Heart left ventricle (tissue), 16 donors: ENCODE data around the gene WDR37. TPM values are rescaled to one million over a fixed set of nuclear protein-coding genes. Genes with fewer than 3 reads are reported as not detected.
"Not testable (repeated sequence)": the region's sequence is repeated elsewhere in the genome, so short reads cannot be mapped to it uniquely, and the experiment has no call there.

Experiments used
- ATAC-seq, 4 donors: fragments of 200-7000 bp; cut with Tn5 transposase; one replicate each; pipeline ENCODE4 v1.9.1; 2020 to 2022; ENCODE audit warnings: moderate library complexity in 4 of 4, mild to moderate bottlenecking in 3 of 4, moderate number of reproducible peaks in 1 of 4
- DNase-seq, 5 donors: peaks; one replicate each; pipeline ENCODE4 v3.0.0-alpha.2; 2020
- H3K27ac ChIP-seq, 12 donors: fragments of 200-600 bp; sonication (generic) in 4 of 12; one replicate each; pipeline versions ENCODE4 v1.5.0 to v1.8.0; 2016 to 2022; ENCODE audit warnings: mild to moderate bottlenecking in 2 of 12
- H3K27me3 ChIP-seq, 9 donors: fragments of 200-600 bp; sonication (generic) in 2 of 9; one replicate each; pipeline versions ENCODE4 v1.5.1 to v1.8.0; 2016 to 2022; ENCODE audit warnings: mild to moderate bottlenecking in 3 of 9
- H3K36me3 ChIP-seq, 9 donors: fragments of 200-600 bp; sonication (generic) in 2 of 9; one replicate each; pipeline versions ENCODE4 v1.5.0 to v1.8.0; 2018 to 2022; ENCODE audit warnings: mild to moderate bottlenecking in 2 of 9
- H3K4me1 ChIP-seq, 12 donors: fragments of 200-600 bp; sonication (generic) in 4 of 12; one replicate each; pipeline versions ENCODE4 v1.5.0 to v1.8.0; 2016 to 2022; ENCODE audit warnings: mild to moderate bottlenecking in 3 of 12
- H3K4me3 ChIP-seq, 12 donors: fragments of 200-600 bp; sonication (generic) in 4 of 12; one replicate each; pipeline versions ENCODE4 v1.5.0 to v1.8.0; 2017 to 2022; ENCODE audit warnings: mild to moderate bottlenecking in 9 of 12, moderate library complexity in 4 of 12
- H3K9me3 ChIP-seq, 12 donors: fragments of 200-600 bp; sonication (generic) in 4 of 12; one replicate each; pipeline versions ENCODE4 v1.5.0 to v1.8.0; 2016 to 2022; ENCODE audit warnings: mild to moderate bottlenecking in 1 of 12
- CTCF ChIP-seq, 12 donors: fragments of 200-600 bp; sonication (generic) in 4 of 12; IDR thresholded peaks; one replicate each; pipeline versions ENCODE4 v1.5.0 to v1.8.0; 2018 to 2022; ENCODE audit warnings: antibody characterized with exemption in 12 of 12, mild to moderate bottlenecking in 5 of 12
- POLR2A ChIP-seq, 2 donors: fragments of 450-650 bp; IDR thresholded peaks; one replicate each; pipeline ENCODE4 v1.6.1; 2017; ENCODE audit warnings: antibody characterized with exemption in 2 of 2, mild to moderate bottlenecking in 2 of 2, moderate library complexity in 2 of 2
- WGBS, 4 donors: extraction: QIAGEN DNeasy Blood & Tissue Kit in 2 of 4; methylation state at CpG; one replicate each; pipeline versions ENCODE4 v1.1.5 to v1.1.7; 2013 to 2018; 5-methylcytosine and 5-hydroxymethylcytosine counted together
- intact Hi-C, 10 donors: fragments of 100-400 bp; cut with DNase I; formaldehyde crosslinking; loops; one replicate each; pipeline versions ENCODE4 v1.11.1 to v1.14.2; 2022
- long read RNA-seq, 3 donors: library from polyadenylated mRNA; unstranded; transcript quantifications; one replicate each; pipeline ENCODE4 v2.0.0, GENCODE V29; 2020 to 2021
- polyA plus RNA-seq, 2 donors: library from polyadenylated mRNA; stranded (reverse); fragments of 200-250 nt; gene quantifications; one replicate each; pipeline ENCODE4 v1.2.3, GENCODE V29; 2013
- total RNA-seq, 9 donors: library from RNA; depleted of rRNA in 2 of 9; stranded (reverse); fragments of >200 nt in 2 of 9; fragmentation: NEBNext Ultra II Directional in 3 of 9; extraction: Animal tissue kit (Norgen Biotek cat#: 25700) in 3 of 9; gene quantifications; one replicate each; pipeline versions ENCODE4 v1.1.0 to v1.2.4, GENCODE V29; 2016 to 2023
- donor health status: ischemic (EF 13 %, LVEDD 7.1; RV severe dilation, severe dysfunction).
- donor health status: healthy with polysubstance abuse.
- donor health status: DM: no; HTN: yes; CAD: no.
- donor health status: DM: no; HTN: no; CAD: no.
- donor health status: ischemic (EF 25% LVEDD 6.9; RV normal size, moderate dysfunction).
- donor health status: ischemic (EF 25% LVEDD 5.7; RV mildly dilated, moderate dysfunction).
- donor health status: healthy.
- donor health status: DM: yes; HTN: yes; CAD: no.
- donor health status: ischemic (EF 35%, LVEDD 5.7; RV mildly dilated, moderate dysfunction).
- donor health status: nonischemic (EF 11% LVEDD 7.7; RV severe dilation, severe dysfunction).
- donor health status: DM: yes; HTN: yes; CAD: no.
- donor health status: PGD.
- donor health status: ischemic (EF 29% LVEDD 5.4; RV normal size, mild dysfunction).
- donor health status: nonischemic (EF 23%, LVEDD 6.1; RV moderate dilation, normal function).

The WDR37 gene
- 10 to 100 TPM; 22.6 to 43.3 (median 30.7) TPM for total RNA-seq
- 10 to 100 TPM in 1 of 2 donors, 1 to 10 TPM in 1; 8.4 to 16.0 TPM for polyA plus RNA-seq
- long read RNA-seq, donor 1, full-length matches to known transcripts, result 3 of 45 reads
- long read RNA-seq, donor 1, partial matches to known transcripts, result 26 of 45 reads
- long read RNA-seq, donor 1, other reads (novel, unspliced or antisense), result 16 of 45 reads
- long read RNA-seq, donor 2, full-length matches to known transcripts, result 9 of 49 reads
- long read RNA-seq, donor 2, partial matches to known transcripts, result 7 of 49 reads
- long read RNA-seq, donor 2, other reads (novel, unspliced or antisense), result 33 of 49 reads
- long read RNA-seq, donor 3, full-length matches to known transcripts, result 8 of 41 reads
- long read RNA-seq, donor 3, partial matches to known transcripts, result 11 of 41 reads
- long read RNA-seq, donor 3, other reads (novel, unspliced or antisense), result 22 of 41 reads

GRCh38 chr10:1056326-1057105 is at the start of gene WDR37:
WDR37 (plus strand) TSS chr10:1056385; CDS start chr10:1072156, 15,771 bp downstream.
- TF ChIP-seq CTCF (IDR thresholded peaks at IDR 0.05), result no peak
- peak; percentile 46 to 70 for TF ChIP-seq POLR2A (IDR thresholded peaks at IDR 0.05)
- Histone ChIP-seq H3K4me3 (peak within 1 kb of the TSS; percentile 68 to 99 (median 92)), H3K4me1 (peaks cover 0 to 68% (median 40%) of the 10 kb centered on the region in 12 donors), H3K27ac (peak within 1 kb of the TSS; percentile 96 to 100 (median 98)), H3K9me3 (no peaks in the 10 kb centered on the region), H3K27me3 (no peaks in the 10 kb centered on the region), H3K36me3 (peaks cover 0 to 42% (median 25%) of the 10 kb centered on the region in 9 donors)
- DNase-seq (peak; percentile 89 to 94 (median 92)), ATAC-seq (peak; percentile 91 to 97 (median 96))
- intact Hi-C loops, result loop anchor here in 2 of 10 donors (5.0 kb wide), 2 partner anchors 69 to 124 kb away; partner anchors contain the start of genes GTPBP4 (in 1 of the 2) and LARP4B (in 1 of the 2)
- 0 to 1% (median 0%) methylated on average over 18 to 87 of the region's 87 CpGs for WGBS, 4 donors

- H3K4me1 ChIP-seq, result no peaks in the 10 kb centered on the region
- no peak overlapping the region for H3K27ac ChIP-seq
- intact Hi-C loops, result no loop called here
- H3K9me3 ChIP-seq, result peaks cover 0 to 20% (median 11%) of the 10 kb centered on the region in 12 donors
- no peak for ATAC-seq
- peaks cover 0 to 100% (median 97%) of the 10 kb centered on the region in 9 donors for H3K36me3 ChIP-seq
- no peak for DNase-seq
- no peaks in the 10 kb centered on the region for H3K27me3 ChIP-seq
- no peak for TF ChIP-seq POLR2A (IDR thresholded peaks at IDR 0.05)
- no peak for TF ChIP-seq CTCF (IDR thresholded peaks at IDR 0.05)
- 93 to 96% (median 94%) methylated on average over 9 of the region's 9 CpGs for WGBS, 4 donors
- no peak overlapping the region for H3K4me3 ChIP-seq
Measured at GRCh38 chr10:1006573-1006972, 49.6 kb upstream of the WDR37 start.

GRCh38 chr10:1007583-1007982 is 48.6 kb upstream of the WDR37 start:
- Histone ChIP-seq H3K27ac (no peak overlapping the region), H3K4me1 (no peaks in the 10 kb centered on the region), H3K4me3 (no peak overlapping the region), H3K36me3 (peaks cover 2 to 100% (median 97%) of the 10 kb centered on the region in 9 donors), H3K9me3 (peaks cover 0 to 10% (median 5%) of the 10 kb centered on the region in 12 donors), H3K27me3 (no peaks in the 10 kb centered on the region)
- no peak for TF ChIP-seq CTCF (IDR thresholded peaks at IDR 0.05)
- no peak for TF ChIP-seq POLR2A (IDR thresholded peaks at IDR 0.05)
- intact Hi-C loops, result no loop called here
- no peak for DNase-seq
- 71 to 79% (median 77%) methylated on average over 10 of the region's 10 CpGs for WGBS, 4 donors
- no peak for ATAC-seq

- 72 to 83% (median 78%) methylated on average over 9 of the region's 9 CpGs for WGBS, 4 donors
- Histone ChIP-seq H3K9me3 (no peaks in the 10 kb centered on the region), H3K27me3 (no peaks in the 10 kb centered on the region), H3K36me3 (peaks cover 2 to 100% (median 97%) of the 10 kb centered on the region in 9 donors), H3K27ac (no peak overlapping the region), H3K4me3 (no peak overlapping the region), H3K4me1 (no peaks in the 10 kb centered on the region)
- ATAC-seq (no peak), DNase-seq (no peak)
- TF ChIP-seq POLR2A (IDR thresholded peaks at IDR 0.05) (no peak), CTCF (IDR thresholded peaks at IDR 0.05) (no peak)
- intact Hi-C loops, result no loop called here
Measured at GRCh38 chr10:1009071-1009494, 47.1 kb upstream of the WDR37 start.

- DNase-seq, H3K4me1 ChIP-seq, H3K9me3 ChIP-seq, H3K27me3 ChIP-seq, ATAC-seq, intact Hi-C loops, H3K27ac ChIP-seq, H3K4me3 ChIP-seq: not testable (repeated sequence)
- peaks cover 2 to 100% (median 97%) of the 10 kb centered on the region in 9 donors for H3K36me3 ChIP-seq
- WGBS, 4 donors, result 62 to 83% (median 68%) methylated on average over 7 to 8 of the region's 8 CpGs
Measured at GRCh38 chr10:1009947-1010346, 46.2 kb upstream of the WDR37 start.
